Kidney (tissue), 14 donors: ENCODE results near the gene ME2. TPM values are rescaled to one million over a fixed set of nuclear protein-coding genes. Genes with fewer than 3 reads are reported as not detected.

Experiments used
- DNase-seq, 5 donors: peaks; one replicate each; pipeline ENCODE4 v3.0.0-alpha.2; 2013 to 2020
- FAIRE-seq: peaks from 2 replicates; lab custom pipeline; 2012; peaks lifted over from hg19 to GRCh38; lab: Jason Lieb, UNC
- H3K27ac ChIP-seq, 2 donors: one replicate each; pipeline ENCODE4 v1.7.0; 2013; ENCODE audit warnings: low read depth in 2 of 2, low read length in 2 of 2, inconsistent platforms in 1 of 2
- H3K27me3 ChIP-seq: one replicate; pipeline ENCODE4 v1.7.1; 2013; ENCODE audit warnings: low read length, inconsistent platforms; ENCODE audit not compliant: control insufficient read depth, insufficient read depth
- H3K36me3 ChIP-seq, 3 donors: one replicate each; pipeline versions ENCODE4 v1.7.0 to v1.7.1; 2013; ENCODE audit warnings: low read length in 3 of 3, control low read depth in 1 of 3, inconsistent platforms in 1 of 3; ENCODE audit not compliant: insufficient read depth in 3 of 3, control insufficient read depth in 2 of 3
- H3K4me1 ChIP-seq, 3 donors: one replicate each; pipeline versions ENCODE4 v1.7.0 to v1.7.1; 2013; ENCODE audit warnings: low read length in 3 of 3, inconsistent platforms in 1 of 3, low read depth in 1 of 3; ENCODE audit not compliant: control insufficient read depth in 2 of 3, insufficient read depth in 2 of 3
- H3K4me3 ChIP-seq, 3 donors: one replicate each; pipeline versions ENCODE4 v1.7.0 to v1.8.1; 2013; ENCODE audit warnings: low read length in 3 of 3, control low read depth in 1 of 3, inconsistent platforms in 1 of 3
- H3K9ac ChIP-seq, 3 donors: one replicate each; pipeline versions ENCODE4 v1.7.0 to v1.7.1; 2013; ENCODE audit warnings: low read length in 3 of 3, control low read depth in 1 of 3, inconsistent platforms in 1 of 3
- H3K9me3 ChIP-seq, 3 donors: one replicate each; pipeline versions ENCODE4 v1.7.0 to v1.7.1; 2013; ENCODE audit warnings: low read length in 3 of 3, control low read depth in 1 of 3, inconsistent platforms in 1 of 3; ENCODE audit not compliant: control insufficient read depth in 2 of 3, insufficient read depth in 1 of 3
- intact Hi-C: fragments of 100-400 bp; cut with DNase I; formaldehyde crosslinking; loops from one replicate; pipeline ENCODE4 v1.11.1; 2022
- polyA plus RNA-seq: library from polyadenylated mRNA; stranded (reverse); fragments of 350-450 nt; fragmentation: Illumina TruSeq; extraction: RNeasy Lipid Tissue Mini Kit (QIAGEN cat#74804); gene quantifications from one replicate; pipeline ENCODE4 v1.2.3, GENCODE V29; 2014; ENCODE audit warnings: low read depth, low replicate concordance; ENCODE audit not compliant: insufficient read depth
- total RNA-seq: library from RNA; stranded (reverse); fragmentation: NEBNext Ultra II Directional; extraction: Animal tissue kit (Norgen Biotek cat#: 25700); gene quantifications from one replicate; pipeline ENCODE4 v1.2.1, GENCODE V29; 2021
- TF ChIP-seq, protein P1 (sequence below): IDR thresholded peaks from 3 replicates; pipeline ENCODE4 v1.5.1; 2012; ENCODE audit warnings: mild to moderate bottlenecking, moderate library complexity, borderline replicate concordance; ENCODE audit not compliant: insufficient read depth; ENCODE audit errors: extremely low read depth
- donor health status: control.
- donor health status: control.
- donor health status: control.
- donor health status: control.
- donor health status: control.
- donor health status: DM: yes; HTN: yes; CAD: no.
- donor health status: Normal renal cell carcinoma (clear cell type).

Gene ME2
- total and polyA plus RNA-seq, 2 donors from 2014 or later, result 20.5 to 32.8 TPM

- H3K4me3 ChIP-seq, result no peak overlapping the region
- H3K9ac ChIP-seq, result no peak overlapping the region
- intact Hi-C loops, result no loop called here
- no peaks in the 10 kb centered on the region for H3K36me3 ChIP-seq
- no peaks in the 10 kb centered on the region for H3K4me1 ChIP-seq
- H3K27ac ChIP-seq, result no peak overlapping the region
- no peaks in the 10 kb centered on the region for H3K27me3 ChIP-seq
- DNase-seq (no peak), FAIRE-seq (no peak)
- TF ChIP-seq, protein P1, sequence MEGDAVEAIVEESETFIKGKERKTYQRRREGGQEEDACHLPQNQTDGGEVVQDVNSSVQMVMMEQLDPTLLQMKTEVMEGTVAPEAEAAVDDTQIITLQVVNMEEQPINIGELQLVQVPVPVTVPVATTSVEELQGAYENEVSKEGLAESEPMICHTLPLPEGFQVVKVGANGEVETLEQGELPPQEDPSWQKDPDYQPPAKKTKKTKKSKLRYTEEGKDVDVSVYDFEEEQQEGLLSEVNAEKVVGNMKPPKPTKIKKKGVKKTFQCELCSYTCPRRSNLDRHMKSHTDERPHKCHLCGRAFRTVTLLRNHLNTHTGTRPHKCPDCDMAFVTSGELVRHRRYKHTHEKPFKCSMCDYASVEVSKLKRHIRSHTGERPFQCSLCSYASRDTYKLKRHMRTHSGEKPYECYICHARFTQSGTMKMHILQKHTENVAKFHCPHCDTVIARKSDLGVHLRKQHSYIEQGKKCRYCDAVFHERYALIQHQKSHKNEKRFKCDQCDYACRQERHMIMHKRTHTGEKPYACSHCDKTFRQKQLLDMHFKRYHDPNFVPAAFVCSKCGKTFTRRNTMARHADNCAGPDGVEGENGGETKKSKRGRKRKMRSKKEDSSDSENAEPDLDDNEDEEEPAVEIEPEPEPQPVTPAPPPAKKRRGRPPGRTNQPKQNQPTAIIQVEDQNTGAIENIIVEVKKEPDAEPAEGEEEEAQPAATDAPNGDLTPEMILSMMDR, result no peak
- H3K9me3 ChIP-seq, result no peaks in the 10 kb centered on the region
Observed at GRCh38 chr18:50935493-50936191, 56.7 kb downstream of the ME2 start.

DNA sequence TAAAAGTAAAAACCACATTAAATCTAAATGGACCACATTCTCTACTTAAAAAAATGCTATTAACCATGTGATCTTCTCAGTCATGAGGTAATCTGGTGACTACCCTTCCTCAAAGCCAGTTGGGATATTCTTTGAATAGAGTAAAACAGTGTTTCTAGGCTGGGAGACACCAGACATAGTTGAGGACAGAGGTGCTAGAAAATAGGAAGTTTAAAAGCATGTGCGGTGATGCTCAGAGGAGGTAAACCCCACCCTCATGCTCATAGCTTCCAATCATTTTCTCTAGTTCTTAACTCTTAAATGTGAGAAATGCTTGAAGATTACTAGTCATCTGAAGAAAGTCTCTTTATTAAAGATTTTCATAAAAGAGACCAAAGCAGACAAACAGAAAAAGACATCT is 58.3 kb downstream of the ME2 start:
- no peaks in the 10 kb centered on the region for H3K4me1 ChIP-seq
- no peak overlapping the region for H3K4me3 ChIP-seq
- H3K27me3 ChIP-seq, result no peaks in the 10 kb centered on the region
- no peak overlapping the region for H3K9ac ChIP-seq
- intact Hi-C loops, result no loop called here
- TF ChIP-seq, protein P1, result no peak
- H3K36me3 ChIP-seq, result no peaks in the 10 kb centered on the region
- no peak overlapping the region for H3K27ac ChIP-seq
- H3K9me3 ChIP-seq, result no peaks in the 10 kb centered on the region
- DNase-seq (no peak), FAIRE-seq (no peak)

- TF ChIP-seq, protein P1, result no peak
- Histone ChIP-seq H3K36me3 (no peaks in the 10 kb centered on the region), H3K9ac (no peak overlapping the region), H3K9me3 (no peaks in the 10 kb centered on the region), H3K27me3 (no peaks in the 10 kb centered on the region), H3K27ac (no peak overlapping the region), H3K4me1 (no peaks in the 10 kb centered on the region), H3K4me3 (no peak overlapping the region)
- intact Hi-C loops, result no loop called here
- DNase-seq (no peak), FAIRE-seq (no peak)
Observed at GRCh38 chr18:50938912-50939311, 60.0 kb downstream of the ME2 start.
